GM12878 (cell line): ENCODE data around the gene FHOD3. TPM values are rescaled to one million over a fixed set of nuclear protein-coding genes. Genes with fewer than 3 reads are reported as not detected.

Experiments used
- ATAC-seq: fragments of 200-7000 bp; cut with Tn5 transposase; 3 replicates; pipeline ENCODE4 v1.9.1; 2020; ENCODE audit warnings: mild to moderate bottlenecking, moderate library complexity
- BruUV-seq: library from RNA; stranded (reverse); fragments of 400-500 nt; replicated peaks from 2 replicates; lab custom pipeline; 2021; lab: Mats Ljungman, UMichigan
- CTCF ChIA-PET: fragments of 300-600 bp; sonication (Branson Sonifier 250); formaldehyde crosslinking; extraction: SDS; loops from one replicate; lab custom pipeline; 2021; ENCODE audit warnings: inconsistent platforms; lab: Yijun Ruan, JAX
- POLR2A ChIA-PET: fragments of 350-600 bp; formaldehyde crosslinking; extraction: SDS; loops from one replicate; lab custom pipeline; 2021; ENCODE audit warnings: inconsistent platforms; lab: Charles Lee
- RAD21 ChIA-PET: fragments of 300-600 bp; sonication (Branson Sonifier 250); formaldehyde crosslinking; loops from one replicate; lab custom pipeline; 2023; ENCODE audit warnings: antibody characterized with exemption; ENCODE audit not compliant: unreplicated experiment; lab: Charles Lee
- SMC1A ChIA-PET: fragments of 300-600 bp; sonication (Branson Sonifier 250); formaldehyde crosslinking; loops from one replicate; lab custom pipeline; 2023; ENCODE audit not compliant: unreplicated experiment, uncharacterized antibody; lab: Charles Lee
- DNase-seq: peaks from one replicate; pipeline ENCODE4 v3.0.0-alpha.2; 2011; ENCODE audit warnings: low read depth, low spot score
- FAIRE-seq: peaks from 3 replicates; lab custom pipeline; 2011; peaks lifted over from hg19 to GRCh38; lab: Jason Lieb, UNC
- H2AFZ ChIP-seq: 2 replicates; pipeline ENCODE4 v1.6.0; 2011; ENCODE audit warnings: low read depth, low read length, control low read depth; ENCODE audit not compliant: control insufficient read depth
- H3K27ac ChIP-seq: 2 replicates; pipeline ENCODE4 v1.5.1; 2011; ENCODE audit warnings: control low read depth; ENCODE audit not compliant: control insufficient read depth, insufficient read depth
- H3K27me3 ChIP-seq, 2 experiments: replicated peaks in 1 of 2; 2 replicates each; pipeline versions ENCODE4 v1.6.0 to v1.6.1; 2011; ENCODE audit warnings: low read length in 1 of 2; ENCODE audit not compliant: control insufficient read depth in 2 of 2, insufficient read depth in 2 of 2
- H3K36me3 ChIP-seq, 2 experiments: 2 replicates each; pipeline ENCODE4 v1.5.1; 2011; ENCODE audit warnings: low read length in 1 of 2; ENCODE audit not compliant: control insufficient read depth in 2 of 2, insufficient read depth in 2 of 2
- H3K4me1 ChIP-seq: 2 replicates; pipeline ENCODE4 v1.6.1; 2011; ENCODE audit warnings: mild to moderate bottlenecking, low read length, moderate library complexity, mixed read lengths; ENCODE audit not compliant: control insufficient read depth, insufficient read depth
- H3K4me2 ChIP-seq: 2 replicates; pipeline ENCODE4 v1.6.0; 2011; ENCODE audit warnings: control low read depth; ENCODE audit not compliant: control insufficient read depth, insufficient read depth
- H3K4me3 ChIP-seq: fragments of 200-600 bp; sonication (generic); 2 replicates; pipeline ENCODE4 v1.5.1; 2016
- H3K79me2 ChIP-seq: 2 replicates; pipeline ENCODE4 v1.6.0; 2011; ENCODE audit warnings: low read length; ENCODE audit not compliant: control insufficient read depth, insufficient read depth
- H3K9ac ChIP-seq: 2 replicates; pipeline ENCODE4 v1.8.0; 2011; ENCODE audit warnings: low read length, control low read depth, mixed read lengths; ENCODE audit not compliant: control insufficient read depth, insufficient read depth
- H3K9me3 ChIP-seq: replicated peaks from 3 replicates; pipeline ENCODE4 v1.5.1; 2011; ENCODE audit warnings: mild to moderate bottlenecking, low read length; ENCODE audit not compliant: control insufficient read depth, insufficient read depth
- H4K20me1 ChIP-seq: 2 replicates; pipeline ENCODE4 v1.6.0; 2011; ENCODE audit not compliant: control insufficient read depth, insufficient read depth
- E2F8 ChIP-seq: fragments of 450-650 bp; IDR thresholded peaks from 2 replicates; pipeline ENCODE4 v1.6.1; 2018; ENCODE audit warnings: mild to moderate bottlenecking, low read depth, moderate library complexity; ENCODE audit not compliant: partially characterized antibody
- HDAC6 ChIP-seq: fragments of 200-600 bp; sonication (generic); IDR thresholded peaks from one replicate; pipeline ENCODE4 v1.8.0; 2017; ENCODE audit warnings: antibody characterized with exemption; ENCODE audit not compliant: unreplicated experiment
- KLF5 ChIP-seq: fragments of 450-650 bp; IDR thresholded peaks from 2 replicates; pipeline ENCODE4 v1.6.1; 2014; ENCODE audit warnings: mild to moderate bottlenecking; ENCODE audit not compliant: partially characterized antibody
- LARP7 ChIP-seq: fragments of 450-650 bp; IDR thresholded peaks from 2 replicates; pipeline ENCODE4 v1.6.1; 2017; ENCODE audit warnings: mild to moderate bottlenecking
- MLLT1 ChIP-seq: fragments of 450-650 bp; IDR thresholded peaks from 2 replicates; pipeline ENCODE4 v1.6.1; 2016; ENCODE audit warnings: mild to moderate bottlenecking
- NR2C2 ChIP-seq: IDR thresholded peaks from 2 replicates; pipeline ENCODE4 v1.6.1; 2011; ENCODE audit warnings: borderline replicate concordance, low read depth; ENCODE audit not compliant: control insufficient read depth, insufficient read length
- RAD51 ChIP-seq: fragments of 450-650 bp; IDR thresholded peaks from 2 replicates; pipeline ENCODE4 v1.6.1; 2016; ENCODE audit warnings: moderate library complexity, mild to moderate bottlenecking, inconsistent platforms
- RELA ChIP-seq: fragments of 450-650 bp; IDR thresholded peaks from 2 replicates; pipeline ENCODE4 v1.8.0; 2014; ENCODE audit warnings: borderline replicate concordance; ENCODE audit not compliant: partially characterized antibody
- SKIL ChIP-seq: fragments of 450-650 bp; IDR thresholded peaks from 2 replicates; pipeline ENCODE4 v1.6.1; 2017; ENCODE audit warnings: mild to moderate bottlenecking, low read depth, inconsistent platforms; ENCODE audit not compliant: poor library complexity, severe bottlenecking
- TBL1XR1 ChIP-seq: IDR thresholded peaks from 2 replicates; pipeline ENCODE4 v1.6.1; 2012; ENCODE audit warnings: low read depth, low read length, improper control_type of control experiment
- TCF3 ChIP-seq: IDR thresholded peaks from 2 replicates; pipeline ENCODE4 v1.6.1; 2012; ENCODE audit warnings: low read depth, mild to moderate bottlenecking, low read length, borderline replicate concordance; ENCODE audit not compliant: insufficient read depth
- TCF7 ChIP-seq: IDR thresholded peaks from 2 replicates; pipeline ENCODE4 v1.6.1; 2014; ENCODE audit warnings: antibody characterized with exemption, borderline replicate concordance
- ZNF207 ChIP-seq: fragments of 450-650 bp; IDR thresholded peaks from 2 replicates; pipeline ENCODE4 v1.6.1; 2014; ENCODE audit warnings: antibody characterized with exemption, mild to moderate bottlenecking, borderline replicate concordance
- ZZZ3 ChIP-seq: IDR thresholded peaks from 2 replicates; pipeline ENCODE4 v1.6.1; 2011; ENCODE audit warnings: low read depth; ENCODE audit not compliant: control insufficient read depth, insufficient read length
- WGBS: methylation state at CpG from one replicate; pipeline ENCODE4 v1.1.6; 2016; ENCODE audit warnings: low lambda C conversion rate; ENCODE audit not compliant: insufficient replicate concordance, insufficient coverage; ENCODE audit errors: missing lambda C conversion rate; 5-methylcytosine and 5-hydroxymethylcytosine counted together
- in situ Hi-C: fragments of 300-500 bp; cut with MboI; formaldehyde crosslinking; loops from 9 replicates; pipeline ENCODE4 v1.14.3; 2018; ENCODE audit warnings: mixed read lengths
- intact Hi-C: fragments of 100-400 bp; cut with micrococcal nuclease; formaldehyde crosslinking; loops from one replicate; pipeline ENCODE4 v1.14.2; 2022; ENCODE audit not compliant: unreplicated experiment
- polyA plus RNA-seq, 11 experiments: library from polyadenylated mRNA; depleted of rRNA in 4 of 11; unstranded in 6 of 11; stranded (reverse) in 5 of 11; fragments of >200 nt; fragmentation: Nextera tagmentation in 4 of 11; fragmentation: Illumina TruSeq in 1 of 11; extraction: Ambion mirVana in 4 of 11; extraction: Trizol in 1 of 11; gene quantifications; 1 replicate in 1 of 11; 2 replicates in 10 of 11; pipeline versions ENCODE4 v1.2.1 to v1.2.3, GENCODE V29; 2011 to 2016; ENCODE audit warnings: inconsistent platforms in 2 of 11, missing spikeins in 2 of 11, low read depth in 1 of 11
- total RNA-seq, 4 experiments: library from RNA; depleted of rRNA in 3 of 4; stranded (reverse); fragments of >200 nt in 3 of 4; fragmentation: Illumina TruSeq in 1 of 4; extraction: Trizol in 1 of 4; gene quantifications; 2 replicates each; pipeline versions ENCODE4 v1.2.1 to v1.2.3, GENCODE V29; 2013 to 2021

FHOD3 gene
- total and polyA plus RNA-seq, 10 of the 15 experiments (the other 5 are each of a cell fraction or from before 2014, with no cell fraction given), result 0.77 to 26.7 (median 10.4) TPM

- FAIRE-seq, result no peak
- no peaks in the 10 kb centered on the region for H3K79me2 ChIP-seq
- H4K20me1 ChIP-seq, result no peaks in the 10 kb centered on the region
- no peak overlapping the region for H2AFZ ChIP-seq
- in situ Hi-C loops, result no loop called here
- WGBS, result 8% methylated on average over 4 of the region's 4 CpGs
- no peak overlapping the region for H3K4me3 ChIP-seq
- SMC1A ChIA-PET, result interaction anchor here (1.5 kb wide), 1 partner anchor 14 kb away, joined by 5 read pairs; no protein-coding TSS in a partner anchor
- no peaks in the 10 kb centered on the region; the same call in 2 of the 3 replicates for H3K9me3 ChIP-seq
- H3K9ac ChIP-seq, result no peak overlapping the region
- ATAC-seq, result peak; percentile 28; the same call in 2 of the 3 replicates
- H3K27ac ChIP-seq, result no peak overlapping the region
- BruUV-seq, result no TSS peak
- CTCF ChIA-PET, result interaction anchor here (1.0 kb wide), 1 partner anchor 47 kb away, joined by 3 read pairs; no protein-coding TSS in a partner anchor
- H3K4me1 ChIP-seq, result no peaks in the 10 kb centered on the region
- H3K4me2 ChIP-seq, result no peak overlapping the region
- POLR2A ChIA-PET, result interaction anchor here (0.6 kb wide), 1 partner anchor 1396 kb away, joined by 3 read pairs; no protein-coding TSS in a partner anchor
- no peaks in the 10 kb centered on the region for H3K36me3 ChIP-seq
- intact Hi-C loops, result no loop called here
- RAD21 ChIA-PET, result interaction anchor here (1.1 kb wide), 1 partner anchor 99 kb away, joined by 3 read pairs; no protein-coding TSS in a partner anchor
- DNase-seq, result no peak
- no peaks in the 10 kb centered on the region for H3K27me3 ChIP-seq
- TF ChIP-seq NR2C2 (no peak), HDAC6 (no peak), MLLT1 (no peak), LARP7 (no peak), E2F8 (no peak), TBL1XR1 (no peak), ZZZ3 (no peak), ZNF207 (no peak), RAD51 (no peak), TCF3 (no peak), SKIL (no peak), KLF5 (no peak), RELA (no peak), TCF7 (no peak)
Observed at GRCh38 chr18:36734596-36734995, 437.1 kb downstream of the FHOD3 start.
